HepG2 (cell line): ENCODE data around the gene MAOB. TPM values are rescaled to one million over a fixed set of nuclear protein-coding genes. Genes with fewer than 3 reads are reported as not detected.

Experiments used
- ATF5 ChIP-seq: sonication (generic); formaldehyde crosslinking; IDR thresholded peaks from 2 replicates; pipeline ENCODE4 v1.4.0; 2020; ENCODE audit warnings: mild to moderate bottlenecking, low read depth, missing genetic modification reagents
- ZBTB1 ChIP-seq: sonication (generic); formaldehyde crosslinking; IDR thresholded peaks from 2 replicates; pipeline ENCODE4 v1.4.0; 2020; ENCODE audit warnings: missing genetic modification reagents, borderline replicate concordance
- ZBTB40 ChIP-seq, 2 experiments: fragments of 450-650 bp in 1 of 2; sonication (generic) in 1 of 2; formaldehyde crosslinking in 1 of 2; IDR thresholded peaks; 2 replicates each; pipeline versions ENCODE4 v1.6.1 to v1.8.0; 2016 to 2022; ENCODE audit warnings: antibody characterized with exemption in 1 of 2, mild to moderate bottlenecking in 1 of 2, missing genetic modification reagents in 1 of 2
- ZNF329 ChIP-seq: sonication (generic); formaldehyde crosslinking; IDR thresholded peaks from 2 replicates; pipeline ENCODE4 v1.9.0; 2021; ENCODE audit warnings: low read depth, mild to moderate bottlenecking, missing genetic modification reagents
- ZNF414 ChIP-seq: sonication (generic); formaldehyde crosslinking; IDR thresholded peaks from 2 replicates; pipeline ENCODE4 v1.5.0; 2020; ENCODE audit warnings: missing genetic modification reagents
- polyA plus RNA-seq, 8 experiments: library from polyadenylated mRNA; depleted of rRNA in 3 of 8; stranded (reverse) in 7 of 8; unstranded in 1 of 8; fragments of >200 nt; fragmentation: Illumina TruSeq in 4 of 8; extraction: Trizol in 4 of 8; gene quantifications; 2 replicates each; pipeline versions ENCODE4 v1.2.1 to v1.2.3, GENCODE V29; 2011 to 2016; ENCODE audit warnings: low read depth in 4 of 8, missing spikeins in 1 of 8, mixed read lengths in 1 of 8; ENCODE audit not compliant: insufficient read depth in 1 of 8
- total RNA-seq, 5 experiments: library from RNA; depleted of rRNA; stranded (reverse); fragments of >200 nt; fragmentation: Illumina TruSeq; extraction: Trizol; gene quantifications; 2 replicates each; pipeline ENCODE4 v1.2.3, GENCODE V29; 2016; ENCODE audit warnings: low read depth in 1 of 5
- TF ChIP-seq, protein P1 (sequence below): sonication (generic); formaldehyde crosslinking; IDR thresholded peaks from 2 replicates; pipeline ENCODE4 v1.4.0; 2020; ENCODE audit warnings: missing genetic modification reagents
- TF ChIP-seq, protein P2 (sequence below), 2 experiments: fragments of 450-650 bp in 1 of 2; sonication (generic) in 1 of 2; formaldehyde crosslinking; IDR thresholded peaks; 2 replicates each; pipeline versions ENCODE4 v1.5.0 to v1.8.0; 2020 to 2022; ENCODE audit warnings: mild to moderate bottlenecking in 1 of 2, missing genetic modification reagents in 1 of 2

MAOB gene
- total and polyA plus RNA-seq, 2 of the 13 experiments (the other 11 are each of a cell fraction or from before 2014, with no cell fraction given), result 11.0 to 19.0 TPM

DNA sequence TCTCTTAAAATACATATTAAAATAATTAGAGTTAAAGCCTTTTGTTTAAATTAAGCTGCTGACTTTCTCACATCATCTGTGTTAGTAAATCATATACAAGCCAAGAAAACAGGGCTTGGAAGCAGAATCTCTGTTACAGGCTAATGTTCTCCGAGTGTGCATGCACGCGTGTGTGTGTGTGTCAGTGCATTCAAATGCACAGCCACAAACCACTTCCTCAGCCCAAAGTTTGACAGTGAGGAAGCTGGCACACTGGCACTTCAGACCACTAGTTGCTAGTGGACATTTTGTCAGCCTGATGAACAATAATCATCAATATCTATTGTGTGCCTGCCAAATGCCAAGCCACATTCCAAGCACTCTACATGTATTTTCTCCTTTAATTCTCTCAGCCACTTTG, 5.6 kb downstream of the MAOB start (continued):
- TF ChIP-seq ZBTB40 (IDR thresholded peaks at IDR 0.05), result no peak
- TF ChIP-seq ZBTB40 (CRISPR knock-in tag; IDR thresholded peaks at IDR 0.05), result no peak
- no peak for TF ChIP-seq ATF5 (CRISPR knock-in tag)
- TF ChIP-seq, protein P1, sequence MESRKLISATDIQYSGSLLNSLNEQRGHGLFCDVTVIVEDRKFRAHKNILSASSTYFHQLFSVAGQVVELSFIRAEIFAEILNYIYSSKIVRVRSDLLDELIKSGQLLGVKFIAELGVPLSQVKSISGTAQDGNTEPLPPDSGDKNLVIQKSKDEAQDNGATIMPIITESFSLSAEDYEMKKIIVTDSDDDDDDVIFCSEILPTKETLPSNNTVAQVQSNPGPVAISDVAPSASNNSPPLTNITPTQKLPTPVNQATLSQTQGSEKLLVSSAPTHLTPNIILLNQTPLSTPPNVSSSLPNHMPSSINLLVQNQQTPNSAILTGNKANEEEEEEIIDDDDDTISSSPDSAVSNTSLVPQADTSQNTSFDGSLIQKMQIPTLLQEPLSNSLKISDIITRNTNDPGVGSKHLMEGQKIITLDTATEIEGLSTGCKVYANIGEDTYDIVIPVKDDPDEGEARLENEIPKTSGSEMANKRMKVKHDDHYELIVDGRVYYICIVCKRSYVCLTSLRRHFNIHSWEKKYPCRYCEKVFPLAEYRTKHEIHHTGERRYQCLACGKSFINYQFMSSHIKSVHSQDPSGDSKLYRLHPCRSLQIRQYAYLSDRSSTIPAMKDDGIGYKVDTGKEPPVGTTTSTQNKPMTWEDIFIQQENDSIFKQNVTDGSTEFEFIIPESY, result no peak
- TF ChIP-seq, protein P2, sequence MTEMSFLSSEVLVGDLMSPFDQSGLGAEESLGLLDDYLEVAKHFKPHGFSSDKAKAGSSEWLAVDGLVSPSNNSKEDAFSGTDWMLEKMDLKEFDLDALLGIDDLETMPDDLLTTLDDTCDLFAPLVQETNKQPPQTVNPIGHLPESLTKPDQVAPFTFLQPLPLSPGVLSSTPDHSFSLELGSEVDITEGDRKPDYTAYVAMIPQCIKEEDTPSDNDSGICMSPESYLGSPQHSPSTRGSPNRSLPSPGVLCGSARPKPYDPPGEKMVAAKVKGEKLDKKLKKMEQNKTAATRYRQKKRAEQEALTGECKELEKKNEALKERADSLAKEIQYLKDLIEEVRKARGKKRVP (CRISPR knock-in tag; IDR thresholded peaks at IDR 0.05), result no peak
- no peak for TF ChIP-seq ZNF414 (CRISPR knock-in tag)
- TF ChIP-seq ZNF329 (CRISPR knock-in tag), result no peak
- no peak for TF ChIP-seq ZBTB1 (CRISPR knock-in tag)
